A549 (cell line): ENCODE measurements around the gene ADAM19.

Experiments used
- CEBPB ChIP-seq, 2 experiments: fragments of >200 bp in 1 of 2; sonication (Bioruptor Twin) in 1 of 2; formaldehyde crosslinking in 1 of 2; IDR thresholded peaks; 2 replicates each; pipeline ENCODE4 v1.6.1; 2012 to 2016
- EP300 ChIP-seq, 2 experiments: fragments of >200 bp; sonication (Bioruptor Twin); formaldehyde crosslinking; IDR thresholded peaks; 2 replicates in 1 of 2; 3 replicates in 1 of 2; pipeline ENCODE4 v1.6.1; 2016 to 2017
- FOXS1 ChIP-seq: fragments of 250-450 bp; sonication (Bioruptor Pico); IDR thresholded peaks from 2 replicates; pipeline ENCODE4 v1.5.0; 2020; ENCODE audit warnings: mild to moderate bottlenecking, moderate library complexity
- RCOR1 ChIP-seq: fragments of 150-350 bp; IDR thresholded peaks from 2 replicates; pipeline ENCODE4 v1.6.1; 2014; ENCODE audit warnings: antibody characterized with exemption, low read length, low read depth
- SMC3 ChIP-seq: fragments of >200 bp; sonication (Bioruptor Twin); formaldehyde crosslinking; IDR thresholded peaks from 3 replicates; pipeline ENCODE4 v1.6.1; 2018; ENCODE audit warnings: inconsistent platforms
- TF ChIP-seq, protein P1 (sequence below): fragments of >200 bp; sonication (Bioruptor Twin); formaldehyde crosslinking; IDR thresholded peaks from 3 replicates; pipeline ENCODE4 v1.5.1; 2016

DNA sequence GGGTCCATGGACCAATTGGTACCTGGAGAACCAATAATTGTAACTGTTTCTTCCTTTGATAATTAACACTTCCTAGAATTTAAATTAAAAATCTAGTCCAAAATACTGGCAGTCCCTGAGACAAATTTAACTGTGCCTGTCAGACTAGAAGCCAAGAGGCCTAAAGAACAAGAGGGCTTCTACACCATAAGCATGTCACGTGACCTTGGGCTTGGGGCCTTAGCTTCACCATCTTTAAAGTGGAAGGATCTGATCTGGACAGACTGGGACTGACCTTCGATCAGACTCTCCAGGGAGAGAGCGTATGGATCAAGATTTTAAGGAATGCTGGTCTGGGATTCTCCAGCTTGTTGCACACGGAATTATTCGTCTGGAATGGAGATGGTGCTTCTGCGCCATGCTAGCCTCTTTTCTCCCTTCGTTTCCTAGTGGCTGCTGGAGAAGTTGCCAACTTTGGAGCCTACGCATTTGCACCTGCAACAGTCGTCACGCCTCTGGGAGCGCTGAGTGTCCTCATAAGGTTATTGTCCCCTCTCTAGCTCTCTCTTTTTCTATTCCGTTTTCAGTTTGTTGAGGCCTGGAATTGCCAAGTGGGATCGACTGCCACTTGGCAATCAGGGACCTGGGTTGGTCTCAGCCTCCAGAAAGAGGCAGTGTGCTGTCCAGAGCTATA, 107.1 kb downstream of the ADAM19 start:
- TF ChIP-seq EP300 (IDR thresholded peaks at IDR 0.05) (no peak), SMC3 (no peak), FOXS1 (CRISPR knock-in tag) (no peak), CEBPB (IDR thresholded peaks at IDR 0.05) (no peak), RCOR1 (no peak)
- TF ChIP-seq, protein P1, sequence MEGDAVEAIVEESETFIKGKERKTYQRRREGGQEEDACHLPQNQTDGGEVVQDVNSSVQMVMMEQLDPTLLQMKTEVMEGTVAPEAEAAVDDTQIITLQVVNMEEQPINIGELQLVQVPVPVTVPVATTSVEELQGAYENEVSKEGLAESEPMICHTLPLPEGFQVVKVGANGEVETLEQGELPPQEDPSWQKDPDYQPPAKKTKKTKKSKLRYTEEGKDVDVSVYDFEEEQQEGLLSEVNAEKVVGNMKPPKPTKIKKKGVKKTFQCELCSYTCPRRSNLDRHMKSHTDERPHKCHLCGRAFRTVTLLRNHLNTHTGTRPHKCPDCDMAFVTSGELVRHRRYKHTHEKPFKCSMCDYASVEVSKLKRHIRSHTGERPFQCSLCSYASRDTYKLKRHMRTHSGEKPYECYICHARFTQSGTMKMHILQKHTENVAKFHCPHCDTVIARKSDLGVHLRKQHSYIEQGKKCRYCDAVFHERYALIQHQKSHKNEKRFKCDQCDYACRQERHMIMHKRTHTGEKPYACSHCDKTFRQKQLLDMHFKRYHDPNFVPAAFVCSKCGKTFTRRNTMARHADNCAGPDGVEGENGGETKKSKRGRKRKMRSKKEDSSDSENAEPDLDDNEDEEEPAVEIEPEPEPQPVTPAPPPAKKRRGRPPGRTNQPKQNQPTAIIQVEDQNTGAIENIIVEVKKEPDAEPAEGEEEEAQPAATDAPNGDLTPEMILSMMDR, result no peak
